WTC11 (cell line): ENCODE results near the gene POLR3B. TPM values are rescaled to one million over a fixed set of nuclear protein-coding genes. Genes with fewer than 3 reads are reported as not detected.

ENCODE experiments used
- ATAC-seq: fragments of 200-7000 bp; cut with Tn5 transposase; 2 replicates; pipeline ENCODE4 v1.10.0; 2021; ENCODE audit warnings: mild to moderate bottlenecking, moderate library complexity
- CTCF ChIA-PET: fragments of 300-600 bp; sonication (Branson Sonifier 250); formaldehyde crosslinking; loops from one replicate; lab custom pipeline; 2021; ENCODE audit warnings: antibody characterized with exemption; lab: Charles Lee
- POLR2A ChIA-PET: fragments of 350-600 bp; sonication (Branson Sonifier 250); formaldehyde crosslinking; loops from one replicate; lab custom pipeline; 2021; ENCODE audit warnings: antibody characterized with exemption; lab: Charles Lee
- DNase-seq: peaks from one replicate; pipeline ENCODE4 v3.0.0; 2021; ENCODE audit warnings: low spot score
- H3K27ac Mint-ChIP-seq: 2 replicates; pipeline ENCODE4 v1.8.0; 2021; ENCODE audit warnings: mixed read lengths
- H3K27me3 Mint-ChIP-seq: 2 replicates; pipeline ENCODE4 v1.8.0; 2021; ENCODE audit warnings: low read depth, mild to moderate bottlenecking, moderate library complexity, mixed read lengths
- H3K36me3 Mint-ChIP-seq: 2 replicates; pipeline ENCODE4 v1.8.0; 2021; ENCODE audit warnings: mixed read lengths
- H3K4me1 Mint-ChIP-seq: 2 replicates; pipeline ENCODE4 v1.8.0; 2022; ENCODE audit warnings: mixed read lengths
- H3K4me3 Mint-ChIP-seq: 2 replicates; pipeline ENCODE4 v1.8.0; 2021; ENCODE audit warnings: mild to moderate bottlenecking, moderate library complexity, mixed read lengths
- H3K9me3 Mint-ChIP-seq: 2 replicates; pipeline ENCODE4 v1.8.0; 2021; ENCODE audit warnings: mixed read lengths
- CBFB ChIP-seq: sonication (generic); formaldehyde crosslinking; IDR thresholded peaks from 2 replicates; pipeline ENCODE4 v1.8.1; 2022; ENCODE audit warnings: mild to moderate bottlenecking, low read depth, missing genetic modification reagents
- NFYB ChIP-seq: sonication (generic); formaldehyde crosslinking; conservative IDR thresholded peaks from 2 replicates; pipeline ENCODE4 v1.8.0; 2022; ENCODE audit warnings: low read depth, missing genetic modification reagents
- PRRX2 ChIP-seq: fragments of 250-450 bp; sonication (Bioruptor Pico); IDR thresholded peaks from 2 replicates; pipeline ENCODE4 v1.8.0; 2021; ENCODE audit warnings: mild to moderate bottlenecking
- total RNA-seq: library from RNA; stranded (reverse); gene quantifications from 3 replicates; pipeline ENCODE4 v1.2.3, GENCODE V29; 2021
- TF ChIP-seq, protein P1 (sequence below): sonication (generic); formaldehyde crosslinking; IDR thresholded peaks from 2 replicates; pipeline ENCODE4 v1.8.0; 2022; ENCODE audit warnings: mild to moderate bottlenecking, missing genetic modification reagents
- TF ChIP-seq, protein P2 (sequence below): sonication (generic); formaldehyde crosslinking; IDR thresholded peaks from 2 replicates; pipeline ENCODE4 v1.8.0; 2022; ENCODE audit warnings: mild to moderate bottlenecking, missing genetic modification reagents
- TF ChIP-seq, protein P3 (sequence below): sonication (generic); formaldehyde crosslinking; IDR thresholded peaks from 2 replicates; pipeline ENCODE4 v1.8.0; 2022; ENCODE audit warnings: missing genetic modification reagents
- TF ChIP-seq, protein P4 (sequence below): sonication (generic); formaldehyde crosslinking; IDR thresholded peaks from 2 replicates; pipeline ENCODE4 v1.8.1; 2023; ENCODE audit warnings: mild to moderate bottlenecking, missing genetic modification reagents
- TF ChIP-seq, protein P5 (sequence below): fragments of 250-450 bp; sonication (Bioruptor Pico); IDR thresholded peaks from 2 replicates; pipeline ENCODE4 v1.9.0; 2021; ENCODE audit warnings: mild to moderate bottlenecking, borderline replicate concordance
- TF ChIP-seq, protein P6 (sequence below): sonication (generic); formaldehyde crosslinking; IDR thresholded peaks from 2 replicates; pipeline ENCODE4 v1.8.0; 2023; ENCODE audit warnings: missing genetic modification reagents
- TF ChIP-seq, protein P7 (sequence below): sonication (generic); formaldehyde crosslinking; conservative IDR thresholded peaks from 2 replicates; pipeline ENCODE4 v1.8.1; 2023; ENCODE audit warnings: mild to moderate bottlenecking, low read depth, missing genetic modification reagents, moderate library complexity
- TF ChIP-seq, protein P8 (sequence below): sonication (generic); formaldehyde crosslinking; IDR thresholded peaks from 2 replicates; pipeline ENCODE4 v1.8.0; 2022; ENCODE audit warnings: mild to moderate bottlenecking, missing genetic modification reagents
- TF ChIP-seq, protein P9 (sequence below): fragments of 250-450 bp; sonication (Bioruptor Pico); IDR thresholded peaks from 2 replicates; pipeline ENCODE4 v1.9.0; 2021; ENCODE audit warnings: moderate library complexity, mild to moderate bottlenecking, inconsistent platforms, borderline replicate concordance

The POLR3B gene
- total RNA-seq, 1 experiment from 2014 or later = 9.0 TPM

DNA sequence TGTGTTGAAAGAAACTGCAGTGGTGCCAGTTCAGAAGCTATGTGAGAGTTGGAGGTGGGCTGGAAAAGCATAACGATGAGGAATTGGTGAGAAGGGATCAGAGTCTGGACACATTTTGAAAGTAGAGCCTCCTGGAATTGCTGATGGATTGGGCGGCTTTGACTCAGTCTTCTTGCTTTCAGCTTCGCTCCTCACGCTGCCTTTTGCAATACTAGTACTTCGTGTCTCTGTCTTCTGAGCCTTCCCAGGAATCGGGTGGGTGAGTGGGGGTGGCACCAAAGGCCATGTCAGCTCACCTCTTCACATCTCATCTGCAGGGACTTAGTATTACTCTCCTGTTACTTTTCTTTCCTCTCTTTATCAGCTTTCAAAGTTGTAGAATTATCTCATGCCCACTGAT is 123.7 kb downstream of the POLR3B start (continued):
- TF ChIP-seq, protein P1, sequence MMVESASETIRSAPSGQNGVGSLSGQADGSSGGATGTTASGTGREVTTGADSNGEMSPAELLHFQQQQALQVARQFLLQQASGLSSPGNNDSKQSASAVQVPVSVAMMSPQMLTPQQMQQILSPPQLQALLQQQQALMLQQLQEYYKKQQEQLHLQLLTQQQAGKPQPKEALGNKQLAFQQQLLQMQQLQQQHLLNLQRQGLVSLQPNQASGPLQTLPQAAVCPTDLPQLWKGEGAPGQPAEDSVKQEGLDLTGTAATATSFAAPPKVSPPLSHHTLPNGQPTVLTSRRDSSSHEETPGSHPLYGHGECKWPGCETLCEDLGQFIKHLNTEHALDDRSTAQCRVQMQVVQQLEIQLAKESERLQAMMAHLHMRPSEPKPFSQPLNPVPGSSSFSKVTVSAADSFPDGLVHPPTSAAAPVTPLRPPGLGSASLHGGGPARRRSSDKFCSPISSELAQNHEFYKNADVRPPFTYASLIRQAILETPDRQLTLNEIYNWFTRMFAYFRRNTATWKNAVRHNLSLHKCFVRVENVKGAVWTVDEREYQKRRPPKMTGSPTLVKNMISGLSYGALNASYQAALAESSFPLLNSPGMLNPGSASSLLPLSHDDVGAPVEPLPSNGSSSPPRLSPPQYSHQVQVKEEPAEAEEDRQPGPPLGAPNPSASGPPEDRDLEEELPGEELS (CRISPR knock-in tag) = no peak
- TF ChIP-seq, protein P2, sequence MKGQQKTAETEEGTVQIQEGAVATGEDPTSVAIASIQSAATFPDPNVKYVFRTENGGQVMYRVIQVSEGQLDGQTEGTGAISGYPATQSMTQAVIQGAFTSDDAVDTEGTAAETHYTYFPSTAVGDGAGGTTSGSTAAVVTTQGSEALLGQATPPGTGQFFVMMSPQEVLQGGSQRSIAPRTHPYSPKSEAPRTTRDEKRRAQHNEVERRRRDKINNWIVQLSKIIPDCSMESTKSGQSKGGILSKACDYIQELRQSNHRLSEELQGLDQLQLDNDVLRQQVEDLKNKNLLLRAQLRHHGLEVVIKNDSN (CRISPR knock-in tag) = no peak
- TF ChIP-seq, protein P3, sequence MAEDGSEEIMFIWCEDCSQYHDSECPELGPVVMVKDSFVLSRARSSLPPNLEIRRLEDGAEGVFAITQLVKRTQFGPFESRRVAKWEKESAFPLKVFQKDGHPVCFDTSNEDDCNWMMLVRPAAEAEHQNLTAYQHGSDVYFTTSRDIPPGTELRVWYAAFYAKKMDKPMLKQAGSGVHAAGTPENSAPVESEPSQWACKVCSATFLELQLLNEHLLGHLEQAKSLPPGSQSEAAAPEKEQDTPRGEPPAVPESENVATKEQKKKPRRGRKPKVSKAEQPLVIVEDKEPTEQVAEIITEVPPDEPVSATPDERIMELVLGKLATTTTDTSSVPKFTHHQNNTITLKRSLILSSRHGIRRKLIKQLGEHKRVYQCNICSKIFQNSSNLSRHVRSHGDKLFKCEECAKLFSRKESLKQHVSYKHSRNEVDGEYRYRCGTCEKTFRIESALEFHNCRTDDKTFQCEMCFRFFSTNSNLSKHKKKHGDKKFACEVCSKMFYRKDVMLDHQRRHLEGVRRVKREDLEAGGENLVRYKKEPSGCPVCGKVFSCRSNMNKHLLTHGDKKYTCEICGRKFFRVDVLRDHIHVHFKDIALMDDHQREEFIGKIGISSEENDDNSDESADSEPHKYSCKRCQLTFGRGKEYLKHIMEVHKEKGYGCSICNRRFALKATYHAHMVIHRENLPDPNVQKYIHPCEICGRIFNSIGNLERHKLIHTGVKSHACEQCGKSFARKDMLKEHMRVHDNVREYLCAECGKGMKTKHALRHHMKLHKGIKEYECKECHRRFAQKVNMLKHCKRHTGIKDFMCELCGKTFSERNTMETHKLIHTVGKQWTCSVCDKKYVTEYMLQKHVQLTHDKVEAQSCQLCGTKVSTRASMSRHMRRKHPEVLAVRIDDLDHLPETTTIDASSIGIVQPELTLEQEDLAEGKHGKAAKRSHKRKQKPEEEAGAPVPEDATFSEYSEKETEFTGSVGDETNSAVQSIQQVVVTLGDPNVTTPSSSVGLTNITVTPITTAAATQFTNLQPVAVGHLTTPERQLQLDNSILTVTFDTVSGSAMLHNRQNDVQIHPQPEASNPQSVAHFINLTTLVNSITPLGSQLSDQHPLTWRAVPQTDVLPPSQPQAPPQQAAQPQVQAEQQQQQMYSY (CRISPR knock-in tag) = no peak
- TF ChIP-seq NFYB (CRISPR knock-in tag) = no peak
- TF ChIP-seq, protein P4, sequence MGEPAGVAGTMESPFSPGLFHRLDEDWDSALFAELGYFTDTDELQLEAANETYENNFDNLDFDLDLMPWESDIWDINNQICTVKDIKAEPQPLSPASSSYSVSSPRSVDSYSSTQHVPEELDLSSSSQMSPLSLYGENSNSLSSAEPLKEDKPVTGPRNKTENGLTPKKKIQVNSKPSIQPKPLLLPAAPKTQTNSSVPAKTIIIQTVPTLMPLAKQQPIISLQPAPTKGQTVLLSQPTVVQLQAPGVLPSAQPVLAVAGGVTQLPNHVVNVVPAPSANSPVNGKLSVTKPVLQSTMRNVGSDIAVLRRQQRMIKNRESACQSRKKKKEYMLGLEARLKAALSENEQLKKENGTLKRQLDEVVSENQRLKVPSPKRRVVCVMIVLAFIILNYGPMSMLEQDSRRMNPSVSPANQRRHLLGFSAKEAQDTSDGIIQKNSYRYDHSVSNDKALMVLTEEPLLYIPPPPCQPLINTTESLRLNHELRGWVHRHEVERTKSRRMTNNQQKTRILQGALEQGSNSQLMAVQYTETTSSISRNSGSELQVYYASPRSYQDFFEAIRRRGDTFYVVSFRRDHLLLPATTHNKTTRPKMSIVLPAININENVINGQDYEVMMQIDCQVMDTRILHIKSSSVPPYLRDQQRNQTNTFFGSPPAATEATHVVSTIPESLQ (CRISPR knock-in tag) = no peak

DNA sequence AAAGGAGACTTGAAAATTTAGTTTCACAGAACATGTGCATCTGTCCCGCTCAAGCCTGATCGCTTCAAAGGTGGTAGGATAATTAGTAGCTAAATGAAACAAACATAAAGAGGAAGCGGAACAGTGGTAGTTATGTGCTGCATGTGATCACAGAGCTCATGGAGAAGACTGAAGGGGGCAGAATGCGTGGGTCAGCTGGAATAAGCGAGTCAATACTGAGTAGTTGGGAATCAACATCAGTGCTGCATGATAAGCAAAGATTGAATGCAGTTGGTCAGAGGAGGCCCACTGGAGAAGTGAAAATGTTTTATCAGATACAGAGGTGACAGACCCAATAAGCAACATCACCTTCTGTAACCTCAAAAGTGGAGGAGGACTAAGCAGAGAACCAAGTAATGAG is 130.1 kb downstream of the POLR3B start:
- Mint-ChIP-seq H3K4me3 (no peak overlapping the region), H3K27me3 (no peaks in the 10 kb centered on the region), H3K9me3 (no peaks in the 10 kb centered on the region), H3K27ac (no peak overlapping the region), H3K4me1 (peaks cover 22% of the 10 kb centered on the region)
- DNase-seq = no peak
- POLR2A ChIA-PET = no interaction called here
- no peak for ATAC-seq
- CTCF ChIA-PET = interaction anchor here (2.6 kb wide), 1 partner anchor 431 kb away, joined by 10 read pairs; no protein-coding TSS in a partner anchor
- TF ChIP-seq, protein P5, sequence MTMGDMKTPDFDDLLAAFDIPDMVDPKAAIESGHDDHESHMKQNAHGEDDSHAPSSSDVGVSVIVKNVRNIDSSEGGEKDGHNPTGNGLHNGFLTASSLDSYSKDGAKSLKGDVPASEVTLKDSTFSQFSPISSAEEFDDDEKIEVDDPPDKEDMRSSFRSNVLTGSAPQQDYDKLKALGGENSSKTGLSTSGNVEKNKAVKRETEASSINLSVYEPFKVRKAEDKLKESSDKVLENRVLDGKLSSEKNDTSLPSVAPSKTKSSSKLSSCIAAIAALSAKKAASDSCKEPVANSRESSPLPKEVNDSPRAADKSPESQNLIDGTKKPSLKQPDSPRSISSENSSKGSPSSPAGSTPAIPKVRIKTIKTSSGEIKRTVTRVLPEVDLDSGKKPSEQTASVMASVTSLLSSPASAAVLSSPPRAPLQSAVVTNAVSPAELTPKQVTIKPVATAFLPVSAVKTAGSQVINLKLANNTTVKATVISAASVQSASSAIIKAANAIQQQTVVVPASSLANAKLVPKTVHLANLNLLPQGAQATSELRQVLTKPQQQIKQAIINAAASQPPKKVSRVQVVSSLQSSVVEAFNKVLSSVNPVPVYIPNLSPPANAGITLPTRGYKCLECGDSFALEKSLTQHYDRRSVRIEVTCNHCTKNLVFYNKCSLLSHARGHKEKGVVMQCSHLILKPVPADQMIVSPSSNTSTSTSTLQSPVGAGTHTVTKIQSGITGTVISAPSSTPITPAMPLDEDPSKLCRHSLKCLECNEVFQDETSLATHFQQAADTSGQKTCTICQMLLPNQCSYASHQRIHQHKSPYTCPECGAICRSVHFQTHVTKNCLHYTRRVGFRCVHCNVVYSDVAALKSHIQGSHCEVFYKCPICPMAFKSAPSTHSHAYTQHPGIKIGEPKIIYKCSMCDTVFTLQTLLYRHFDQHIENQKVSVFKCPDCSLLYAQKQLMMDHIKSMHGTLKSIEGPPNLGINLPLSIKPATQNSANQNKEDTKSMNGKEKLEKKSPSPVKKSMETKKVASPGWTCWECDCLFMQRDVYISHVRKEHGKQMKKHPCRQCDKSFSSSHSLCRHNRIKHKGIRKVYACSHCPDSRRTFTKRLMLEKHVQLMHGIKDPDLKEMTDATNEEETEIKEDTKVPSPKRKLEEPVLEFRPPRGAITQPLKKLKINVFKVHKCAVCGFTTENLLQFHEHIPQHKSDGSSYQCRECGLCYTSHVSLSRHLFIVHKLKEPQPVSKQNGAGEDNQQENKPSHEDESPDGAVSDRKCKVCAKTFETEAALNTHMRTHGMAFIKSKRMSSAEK (CRISPR knock-in tag) = no peak
- TF ChIP-seq, protein P6, sequence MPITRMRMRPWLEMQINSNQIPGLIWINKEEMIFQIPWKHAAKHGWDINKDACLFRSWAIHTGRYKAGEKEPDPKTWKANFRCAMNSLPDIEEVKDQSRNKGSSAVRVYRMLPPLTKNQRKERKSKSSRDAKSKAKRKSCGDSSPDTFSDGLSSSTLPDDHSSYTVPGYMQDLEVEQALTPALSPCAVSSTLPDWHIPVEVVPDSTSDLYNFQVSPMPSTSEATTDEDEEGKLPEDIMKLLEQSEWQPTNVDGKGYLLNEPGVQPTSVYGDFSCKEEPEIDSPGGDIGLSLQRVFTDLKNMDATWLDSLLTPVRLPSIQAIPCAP (CRISPR knock-in tag) = no peak
- TF ChIP-seq, protein P7, sequence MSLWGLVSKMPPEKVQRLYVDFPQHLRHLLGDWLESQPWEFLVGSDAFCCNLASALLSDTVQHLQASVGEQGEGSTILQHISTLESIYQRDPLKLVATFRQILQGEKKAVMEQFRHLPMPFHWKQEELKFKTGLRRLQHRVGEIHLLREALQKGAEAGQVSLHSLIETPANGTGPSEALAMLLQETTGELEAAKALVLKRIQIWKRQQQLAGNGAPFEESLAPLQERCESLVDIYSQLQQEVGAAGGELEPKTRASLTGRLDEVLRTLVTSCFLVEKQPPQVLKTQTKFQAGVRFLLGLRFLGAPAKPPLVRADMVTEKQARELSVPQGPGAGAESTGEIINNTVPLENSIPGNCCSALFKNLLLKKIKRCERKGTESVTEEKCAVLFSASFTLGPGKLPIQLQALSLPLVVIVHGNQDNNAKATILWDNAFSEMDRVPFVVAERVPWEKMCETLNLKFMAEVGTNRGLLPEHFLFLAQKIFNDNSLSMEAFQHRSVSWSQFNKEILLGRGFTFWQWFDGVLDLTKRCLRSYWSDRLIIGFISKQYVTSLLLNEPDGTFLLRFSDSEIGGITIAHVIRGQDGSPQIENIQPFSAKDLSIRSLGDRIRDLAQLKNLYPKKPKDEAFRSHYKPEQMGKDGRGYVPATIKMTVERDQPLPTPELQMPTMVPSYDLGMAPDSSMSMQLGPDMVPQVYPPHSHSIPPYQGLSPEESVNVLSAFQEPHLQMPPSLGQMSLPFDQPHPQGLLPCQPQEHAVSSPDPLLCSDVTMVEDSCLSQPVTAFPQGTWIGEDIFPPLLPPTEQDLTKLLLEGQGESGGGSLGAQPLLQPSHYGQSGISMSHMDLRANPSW (CRISPR knock-in tag) = no peak
- TF ChIP-seq PRRX2 (CRISPR knock-in tag) (no peak), CBFB (no peak)
- TF ChIP-seq, protein P8, sequence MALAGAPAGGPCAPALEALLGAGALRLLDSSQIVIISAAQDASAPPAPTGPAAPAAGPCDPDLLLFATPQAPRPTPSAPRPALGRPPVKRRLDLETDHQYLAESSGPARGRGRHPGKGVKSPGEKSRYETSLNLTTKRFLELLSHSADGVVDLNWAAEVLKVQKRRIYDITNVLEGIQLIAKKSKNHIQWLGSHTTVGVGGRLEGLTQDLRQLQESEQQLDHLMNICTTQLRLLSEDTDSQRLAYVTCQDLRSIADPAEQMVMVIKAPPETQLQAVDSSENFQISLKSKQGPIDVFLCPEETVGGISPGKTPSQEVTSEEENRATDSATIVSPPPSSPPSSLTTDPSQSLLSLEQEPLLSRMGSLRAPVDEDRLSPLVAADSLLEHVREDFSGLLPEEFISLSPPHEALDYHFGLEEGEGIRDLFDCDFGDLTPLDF (CRISPR knock-in tag) = no peak
- TF ChIP-seq, protein P9, sequence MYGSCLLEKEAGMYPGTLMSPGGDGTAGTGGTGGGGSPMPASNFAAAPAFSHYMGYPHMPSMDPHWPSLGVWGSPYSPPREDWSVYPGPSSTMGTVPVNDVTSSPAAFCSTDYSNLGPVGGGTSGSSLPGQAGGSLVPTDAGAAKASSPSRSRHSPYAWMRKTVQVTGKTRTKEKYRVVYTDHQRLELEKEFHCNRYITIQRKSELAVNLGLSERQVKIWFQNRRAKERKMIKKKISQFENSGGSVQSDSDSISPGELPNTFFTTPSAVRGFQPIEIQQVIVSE (CRISPR knock-in tag) = no peak
- TF ChIP-seq, all 79 proteins: peak for 0
- H3K36me3 Mint-ChIP-seq = no peaks in the 10 kb centered on the region
